Measurements from ENCODE around the gene PITX3.

DNA sequence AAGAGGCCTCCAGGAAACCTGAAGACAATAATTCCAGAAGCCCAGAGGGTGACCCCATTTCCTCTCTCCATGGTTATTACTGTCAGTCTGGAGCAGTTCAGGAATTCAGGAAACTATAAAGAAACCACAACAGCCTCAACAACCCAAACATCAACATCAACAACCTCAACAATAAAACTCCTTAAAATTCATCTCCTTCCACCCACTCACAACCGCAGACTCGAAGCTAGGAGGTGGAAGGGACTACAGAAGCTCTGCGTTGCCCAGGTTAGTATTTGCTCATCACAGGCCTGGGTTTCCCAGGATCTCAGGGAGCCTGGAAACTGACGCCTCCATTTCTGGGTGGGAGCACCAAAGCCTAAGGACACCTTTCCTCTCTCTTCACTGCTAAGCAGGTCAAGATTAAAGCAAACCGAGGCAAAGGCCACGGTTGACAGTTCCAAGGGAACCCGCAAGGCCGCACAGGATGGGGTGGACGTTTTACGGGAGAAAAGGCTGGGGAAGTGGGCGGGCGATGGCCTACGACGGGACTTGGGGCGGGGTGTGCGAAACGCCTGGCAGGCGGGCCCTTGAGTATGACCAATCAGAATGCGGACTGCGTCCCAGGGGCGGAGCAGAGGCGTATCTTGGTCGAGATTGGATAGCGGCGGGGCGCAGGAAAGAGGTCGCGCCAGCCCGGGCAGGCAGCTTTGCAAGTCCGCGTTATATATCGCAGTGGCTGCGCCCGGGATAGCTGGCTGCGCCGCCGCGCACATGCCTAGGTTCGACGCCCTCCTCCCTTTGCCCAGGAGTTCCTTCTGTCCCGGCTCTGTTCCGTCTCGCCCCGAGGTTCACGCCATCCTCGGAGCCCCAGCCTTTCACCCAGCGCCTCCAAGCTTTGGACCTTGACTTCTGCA lies 15.4 kb downstream of the PITX3 start, which contains the start of gene ELOVL3:
- TF ChIP-seq POLR2A (IDR thresholded peaks at IDR 0.05; ENCODE audit: low read depth, low read length) (no peak), POLR2AphosphoS5 (IDR thresholded peaks at IDR 0.05; ENCODE audit: low read depth, low read length) (no peak), TAF1 (IDR thresholded peaks at IDR 0.05; ENCODE audit: borderline replicate concordance, low read depth, low read length) (no peak)
